HPDE6-E6E7 (cell line): ENCODE data around the gene KIF26B.
"Not testable (repeated sequence)": the region's sequence is repeated elsewhere in the genome, so short reads cannot be mapped to it uniquely, and the experiment has no call there.

Source experiments
- DNase-seq: peaks from one replicate; pipeline ENCODE4 v3.0.0; 2011; ENCODE audit warnings: missing footprints; ENCODE audit errors: extremely low spot score

KIF26B gene

DNA sequence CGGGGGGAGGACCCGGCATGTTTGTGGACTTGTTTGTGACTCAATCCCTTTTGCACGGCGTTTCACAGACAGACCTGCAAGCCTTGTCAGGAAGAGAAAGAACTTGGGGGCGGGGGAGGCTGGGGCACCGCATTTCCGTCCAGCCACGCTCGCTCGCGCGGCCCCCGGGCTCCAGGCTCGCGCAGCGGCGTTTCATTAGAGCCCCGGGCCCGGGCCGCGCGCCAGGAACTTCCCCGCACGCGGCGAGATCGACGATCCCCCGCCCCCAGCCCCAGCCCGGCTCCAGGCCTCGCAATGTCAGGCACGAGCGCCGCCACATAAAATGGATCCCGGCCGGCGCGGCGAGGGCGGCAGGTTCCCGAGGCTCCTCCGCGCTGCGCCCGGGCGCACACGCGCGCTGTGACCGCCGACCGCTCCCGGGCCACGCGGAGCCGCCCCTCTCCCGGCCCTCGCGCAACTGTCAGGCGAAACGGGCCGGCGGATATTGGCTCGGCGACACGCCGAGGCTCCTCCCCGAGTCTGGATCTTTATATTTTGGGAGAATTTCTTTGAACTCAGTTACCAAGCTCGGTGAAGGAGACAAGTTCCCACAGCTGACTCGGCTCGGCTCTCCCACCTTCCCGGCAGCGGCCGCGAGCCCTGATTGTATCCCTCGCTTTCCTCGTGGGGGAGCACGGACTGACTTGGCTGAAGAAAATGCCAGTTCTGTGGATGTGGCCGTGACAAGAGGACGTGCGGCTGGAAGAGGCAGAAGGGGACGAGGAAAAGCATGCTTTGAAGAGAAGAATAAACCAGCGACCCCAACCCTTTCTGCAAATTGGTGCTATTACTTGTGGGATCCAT, at the start of gene KIF26B:
Gene KIF26B (plus strand): TSS at position 557 of the 843 bp plus-strand sequence. CDS start 440 bp downstream, outside the sequence.
- DNase-seq: peak; percentile 56

DNA sequence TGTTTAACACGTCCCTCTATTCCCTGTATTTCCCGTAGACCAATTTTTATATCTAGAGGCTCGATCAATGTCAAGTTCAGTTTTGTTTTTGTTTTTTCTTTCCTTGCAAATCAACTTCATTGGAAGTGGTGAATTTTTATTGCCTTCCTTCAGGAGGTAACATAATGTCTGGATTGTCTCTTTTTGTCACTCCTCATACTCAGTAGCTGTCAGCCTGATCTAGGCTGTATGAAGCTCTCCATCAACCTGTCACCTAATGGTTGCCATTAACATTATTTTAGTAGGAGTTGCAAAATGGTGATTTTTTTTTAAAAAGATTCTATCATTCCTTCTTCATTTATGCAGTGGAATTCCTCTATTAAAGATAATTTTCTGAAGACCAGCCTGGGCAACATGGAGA, 49.7 kb upstream of the KIF26B start:
- no peak for DNase-seq

DNA sequence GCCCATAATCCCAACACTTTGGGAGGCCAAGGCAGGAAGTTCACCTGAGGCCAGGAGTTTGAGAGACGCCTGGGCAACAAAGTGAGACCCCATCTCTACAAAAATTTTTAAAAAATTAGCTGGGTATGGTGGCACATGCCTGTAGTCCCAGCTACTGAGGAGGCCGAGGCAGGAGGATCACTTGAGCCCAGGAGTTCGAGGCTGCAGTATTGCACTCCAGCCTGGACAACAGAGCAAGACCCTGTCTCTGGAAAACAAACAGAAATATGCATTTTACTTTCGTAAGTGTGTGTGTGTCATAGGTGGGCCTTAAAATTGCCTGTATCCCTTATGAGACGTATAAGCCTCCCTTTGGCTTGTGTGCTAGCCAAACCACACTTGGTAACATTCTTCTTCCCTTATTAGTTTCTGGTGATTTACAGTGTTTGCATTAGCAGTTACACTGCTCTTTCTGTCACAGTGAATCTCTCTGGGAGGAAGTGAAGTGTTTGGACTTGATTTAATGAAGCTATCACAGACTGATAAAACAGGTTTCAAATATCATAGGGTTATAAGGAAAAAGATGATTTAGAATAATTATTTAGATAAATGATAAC, 48.9 kb upstream of the KIF26B start:
- no peak for DNase-seq

DNA sequence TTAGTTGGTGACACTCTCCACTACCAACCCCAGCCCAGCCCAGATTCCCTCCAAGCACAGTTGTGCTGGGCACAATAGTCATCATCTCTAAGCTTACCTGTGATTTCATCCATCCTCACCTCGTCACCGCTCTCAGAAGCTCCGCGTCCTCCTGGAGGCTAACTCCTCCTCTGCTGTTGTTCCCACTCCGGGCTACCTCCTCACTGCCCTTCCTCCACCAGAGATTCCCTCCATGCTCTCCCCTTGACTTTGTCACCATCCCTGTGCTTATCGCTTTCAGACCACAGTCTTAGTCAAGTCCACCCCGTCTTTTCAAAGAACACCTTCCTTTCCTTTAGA, 47.0 kb upstream of the KIF26B start:
- DNase-seq: no peak

DNA sequence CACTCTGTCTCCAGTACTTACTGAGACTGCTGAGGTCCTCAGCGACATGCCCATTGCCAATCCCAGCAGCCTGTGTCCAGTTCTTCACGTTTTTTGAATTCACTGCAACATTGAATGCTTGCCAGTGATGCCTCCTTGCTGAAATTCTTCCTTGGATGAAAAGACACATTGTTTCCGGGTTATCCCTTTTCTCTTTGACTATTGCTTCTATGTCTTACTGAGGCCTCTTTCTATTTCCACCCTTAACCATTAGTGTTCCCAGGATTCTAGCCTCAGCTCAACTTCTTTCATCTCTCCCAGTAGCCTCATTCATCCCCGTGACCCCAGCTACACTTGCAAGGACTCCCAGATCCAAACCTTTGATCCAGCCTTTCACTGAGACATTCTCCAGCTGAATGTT, 46.5 kb upstream of the KIF26B start:
- no peak for DNase-seq

DNA sequence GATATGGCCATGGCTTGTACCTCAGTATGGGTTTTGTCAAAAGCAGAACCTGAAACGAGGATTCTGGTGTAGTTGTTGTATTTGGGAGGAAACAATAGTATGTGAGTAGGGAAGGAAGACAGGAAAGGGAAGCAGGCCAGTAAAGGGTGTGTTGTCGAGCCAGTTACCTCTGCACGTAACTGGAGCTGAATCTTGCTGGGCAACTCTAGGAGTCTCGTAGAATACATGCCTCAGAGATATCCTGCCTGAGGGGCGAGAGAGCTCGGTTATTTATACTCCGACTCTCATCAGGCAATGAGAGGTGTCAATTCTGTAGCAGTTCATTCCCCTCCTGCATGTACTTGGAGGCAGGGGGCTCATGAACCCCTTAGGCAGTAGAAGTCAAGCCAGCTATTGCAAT, 45.9 kb upstream of the KIF26B start:
- no peak for DNase-seq

DNA sequence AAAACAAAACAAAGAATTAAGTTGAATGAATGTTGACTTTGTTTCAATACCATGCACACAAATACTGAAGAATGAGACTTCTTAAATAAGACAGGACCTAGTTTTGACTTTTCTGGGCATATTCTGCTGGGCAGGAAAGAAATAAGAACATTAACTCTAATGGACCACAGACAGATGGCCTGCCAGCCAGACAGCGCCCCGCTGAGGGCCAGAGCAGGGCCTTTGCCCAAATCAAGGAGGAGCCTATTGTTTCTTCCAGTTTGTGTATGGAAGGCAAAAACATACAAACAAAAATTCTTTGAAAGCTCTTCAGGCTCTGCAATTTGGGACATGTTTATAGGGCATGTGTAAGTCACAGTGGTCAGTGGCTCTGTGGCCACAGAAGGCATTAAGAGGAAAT, 44.4 kb upstream of the KIF26B start:
- no peak for DNase-seq

DNA sequence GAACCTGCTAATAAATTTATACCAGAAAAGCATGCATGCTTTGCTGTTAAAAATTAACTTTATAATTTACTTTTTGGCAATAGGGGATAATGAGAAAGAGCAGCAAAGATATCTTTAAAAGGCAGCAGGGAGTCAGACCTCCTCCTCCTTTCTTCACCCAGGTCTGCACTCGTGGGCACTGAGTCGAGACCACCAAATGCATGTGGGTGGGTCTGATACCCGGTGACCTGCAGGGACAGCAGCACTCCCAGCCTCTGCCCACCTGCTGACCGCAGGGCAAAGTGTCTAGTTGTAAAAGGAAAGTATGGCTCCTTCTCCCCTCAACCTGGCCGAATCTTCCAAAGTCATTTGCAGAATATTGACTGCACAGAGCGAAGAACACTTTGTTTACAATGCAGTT, 43.7 kb upstream of the KIF26B start:
- DNase-seq: no peak

DNA sequence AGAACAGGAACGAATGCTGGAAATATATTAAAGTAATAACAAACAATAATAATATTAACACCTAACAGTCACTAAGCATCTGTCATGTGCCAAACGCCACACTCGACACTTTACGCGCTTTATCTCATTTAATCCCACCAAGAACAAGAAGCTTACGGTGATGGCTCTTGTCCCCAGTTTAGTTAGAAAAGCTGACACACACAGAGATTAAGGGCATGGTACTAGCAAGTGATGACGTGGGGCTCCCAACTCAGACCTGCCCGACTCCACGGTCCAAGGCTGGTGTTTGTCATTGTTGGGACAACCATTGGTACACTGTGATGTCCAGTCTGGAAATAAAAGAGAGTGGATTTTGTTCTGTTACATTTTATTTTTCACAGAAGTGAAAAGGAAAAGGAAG, 41.1 kb upstream of the KIF26B start:
- DNase-seq: no peak

DNA sequence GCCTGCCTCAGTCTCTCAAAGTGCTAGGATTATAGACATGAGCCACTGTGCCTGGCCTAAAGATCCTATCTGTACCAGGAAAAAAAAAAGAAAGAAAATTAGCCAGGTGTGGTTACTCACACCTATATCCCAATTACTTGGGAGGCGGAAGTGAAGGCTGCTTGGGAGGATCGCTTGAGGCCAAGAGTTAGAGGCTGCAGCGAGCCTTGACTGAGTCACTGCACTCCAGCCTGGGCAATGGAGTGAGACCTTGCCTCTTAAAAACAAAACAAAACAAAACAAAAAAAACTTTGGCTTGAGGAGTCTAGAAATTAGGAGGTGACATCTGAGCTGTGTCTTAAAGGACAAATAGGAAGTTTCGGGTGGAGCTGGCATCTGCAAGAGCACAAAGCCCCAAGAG, 38.7 kb upstream of the KIF26B start:
- DNase-seq: no peak

DNA sequence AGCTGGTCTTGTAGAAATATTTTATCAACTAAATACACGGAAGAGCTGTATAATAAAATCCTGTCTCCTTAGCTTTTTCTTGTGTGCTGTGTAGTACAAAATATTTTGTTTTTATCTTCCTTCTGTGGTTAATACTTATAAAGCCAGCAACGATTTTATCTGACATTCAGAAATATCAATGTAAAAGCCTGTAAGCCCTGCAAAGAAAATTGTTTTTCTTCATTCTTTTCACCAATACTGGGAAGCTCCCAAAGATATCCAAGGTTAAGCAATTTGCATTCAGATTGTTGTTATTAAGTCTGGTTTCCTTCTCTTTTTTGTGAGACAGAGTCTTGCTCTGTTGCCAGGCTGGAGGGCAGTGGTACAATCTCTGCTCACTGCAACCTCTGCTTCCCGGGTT, 38.0 kb upstream of the KIF26B start:
- DNase-seq: no peak

DNA sequence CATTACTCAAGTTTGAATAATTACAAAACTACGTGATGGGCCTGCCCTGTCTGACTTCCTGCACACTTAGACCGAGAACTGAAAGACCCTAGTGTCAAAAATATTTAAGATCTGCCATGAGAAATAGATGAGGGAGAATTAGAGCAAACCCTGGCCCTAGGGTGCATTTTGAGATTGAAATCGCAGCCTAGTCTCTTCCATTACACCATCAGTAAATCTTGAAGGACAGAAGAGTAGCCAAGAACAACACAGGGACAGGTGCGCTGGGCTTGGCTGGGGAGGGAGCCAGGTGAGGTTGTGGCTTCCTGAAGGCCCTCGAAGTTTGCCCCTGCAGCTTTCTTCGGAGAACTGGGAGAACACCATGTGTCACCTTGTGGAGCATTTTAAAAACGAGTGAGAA, 36.7 kb upstream of the KIF26B start:
- DNase-seq: no peak

DNA sequence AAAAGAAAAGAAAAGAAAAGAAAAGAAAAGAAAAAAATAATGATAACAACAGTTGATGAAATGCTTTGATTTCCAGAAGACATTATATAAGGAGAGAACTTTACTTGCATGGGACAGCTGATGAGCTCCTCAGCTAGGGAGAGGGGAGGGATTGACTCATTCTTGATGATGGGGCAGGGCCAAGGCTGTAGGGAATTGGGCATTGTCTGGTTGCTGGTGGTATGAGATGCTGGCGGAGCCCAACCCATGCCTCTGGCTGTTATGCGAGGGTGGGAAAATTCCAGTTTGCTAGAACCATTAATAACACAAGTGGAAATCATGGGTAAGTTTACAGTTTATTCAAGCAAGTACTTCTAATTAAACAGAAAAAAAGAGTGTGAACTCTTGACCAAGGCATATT, 36.0 kb upstream of the KIF26B start:
- no peak for DNase-seq

DNA sequence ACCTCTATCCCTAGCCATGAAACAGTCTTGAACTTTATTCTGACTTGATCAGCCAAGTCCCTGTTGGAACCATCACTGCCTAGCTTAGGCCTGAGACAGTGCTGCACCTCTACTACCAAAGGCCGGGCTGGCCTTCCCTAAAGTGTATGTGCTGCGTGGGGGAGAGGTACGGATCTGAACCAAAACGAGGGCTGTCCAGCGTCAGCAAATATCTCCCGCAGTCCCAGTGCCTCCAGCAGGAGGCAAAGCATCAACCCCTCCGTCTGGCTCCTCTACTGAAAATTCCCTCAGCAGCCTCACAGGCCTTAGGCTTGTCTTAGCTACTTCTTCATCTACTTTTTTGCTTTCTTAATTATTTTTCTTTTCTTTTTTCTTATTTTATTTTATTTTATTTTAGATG, 33.3 kb upstream of the KIF26B start:
- no peak for DNase-seq

DNA sequence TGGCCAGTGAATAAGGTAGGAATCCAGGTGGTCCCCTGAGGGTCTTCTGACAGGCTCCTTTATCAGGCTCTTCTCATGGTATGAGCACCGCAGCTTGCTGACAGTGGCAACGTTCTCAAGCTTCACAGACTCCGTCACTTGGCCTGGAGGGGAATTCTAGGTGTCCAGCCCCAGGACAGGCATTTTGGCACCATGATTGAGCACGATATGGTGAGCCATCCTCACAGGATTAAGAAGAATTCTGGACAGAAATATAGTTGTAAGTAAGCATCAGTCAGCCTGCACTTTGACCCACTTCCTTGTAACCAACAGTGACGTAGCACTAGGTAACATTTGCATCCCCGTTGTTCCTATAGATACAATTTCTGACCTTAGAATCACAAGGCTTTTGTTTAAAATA, 30.5 kb upstream of the KIF26B start:
- no peak for DNase-seq

DNA sequence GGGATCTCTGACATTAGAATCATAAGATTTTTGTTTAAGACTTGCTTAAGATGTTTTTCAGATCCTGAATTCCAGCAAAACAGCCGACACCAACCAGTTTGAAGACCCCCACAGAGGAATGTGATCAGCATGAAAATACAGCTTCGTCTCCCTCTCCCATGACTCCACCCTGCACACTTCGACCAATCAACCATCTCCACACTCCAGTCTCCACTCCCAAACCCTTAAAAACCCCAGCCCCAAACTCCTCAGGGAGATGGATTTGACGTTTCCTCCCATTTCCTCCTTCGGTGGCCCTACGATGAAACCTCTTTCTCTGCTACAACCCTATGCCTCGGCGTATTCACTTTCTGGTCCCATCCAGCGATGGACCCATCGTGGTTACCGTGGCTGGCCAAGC, 30.1 kb upstream of the KIF26B start:
- no peak for DNase-seq

DNA sequence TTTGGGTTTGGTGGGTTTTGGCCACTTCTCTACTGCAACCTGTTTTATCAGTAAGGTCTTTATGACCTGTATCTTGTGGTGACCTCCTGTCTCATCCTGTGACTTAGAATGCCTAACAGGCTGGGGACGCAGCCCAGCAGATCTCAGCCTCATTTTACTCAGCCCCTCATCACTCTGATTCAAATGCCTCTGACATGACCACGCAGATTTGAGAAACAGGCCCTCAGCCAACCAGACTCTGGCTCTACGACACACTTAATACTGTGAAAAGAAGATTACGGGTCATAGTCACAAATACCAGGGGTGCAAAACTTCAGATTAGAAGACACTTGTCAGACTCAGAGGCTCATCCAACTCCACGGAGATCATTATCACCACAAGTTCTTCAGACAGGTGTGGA, 28.3 kb upstream of the KIF26B start:
- no peak for DNase-seq

DNA sequence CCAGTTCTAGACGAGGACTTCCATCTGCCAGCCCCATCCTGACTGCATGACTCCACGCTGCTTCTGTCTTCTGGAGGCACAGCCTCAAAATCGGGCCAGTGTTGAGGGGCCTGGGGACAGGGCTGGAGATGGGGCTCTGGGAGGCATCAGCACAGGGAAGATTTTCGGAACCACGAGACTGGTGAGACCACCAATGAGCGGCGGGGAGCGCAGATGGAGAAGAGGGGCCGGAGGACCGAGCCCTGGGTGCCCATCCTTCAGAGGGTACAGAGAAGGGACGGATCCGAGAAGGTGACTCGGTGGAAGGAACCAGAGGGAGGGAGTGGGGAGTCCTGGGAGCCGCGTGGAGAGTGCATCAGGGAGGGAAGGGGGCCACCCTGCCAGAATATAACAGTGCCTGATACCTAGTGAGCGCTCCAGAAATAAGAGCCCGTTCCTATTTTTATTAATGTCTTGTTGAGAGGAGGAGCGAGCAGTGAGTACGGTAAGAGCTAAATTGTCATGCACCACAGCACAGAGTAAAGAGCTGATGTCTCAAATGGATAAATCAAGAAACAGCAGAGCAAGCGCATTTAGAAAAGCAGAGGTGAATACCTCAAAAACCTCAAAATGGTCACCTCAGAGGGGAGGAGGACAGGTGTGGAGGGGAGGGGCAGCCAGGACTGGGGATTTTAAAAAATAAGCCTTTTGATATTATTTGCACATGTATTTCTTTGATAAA, 26.2 kb upstream of the KIF26B start:
- DNase-seq: no peak

DNA sequence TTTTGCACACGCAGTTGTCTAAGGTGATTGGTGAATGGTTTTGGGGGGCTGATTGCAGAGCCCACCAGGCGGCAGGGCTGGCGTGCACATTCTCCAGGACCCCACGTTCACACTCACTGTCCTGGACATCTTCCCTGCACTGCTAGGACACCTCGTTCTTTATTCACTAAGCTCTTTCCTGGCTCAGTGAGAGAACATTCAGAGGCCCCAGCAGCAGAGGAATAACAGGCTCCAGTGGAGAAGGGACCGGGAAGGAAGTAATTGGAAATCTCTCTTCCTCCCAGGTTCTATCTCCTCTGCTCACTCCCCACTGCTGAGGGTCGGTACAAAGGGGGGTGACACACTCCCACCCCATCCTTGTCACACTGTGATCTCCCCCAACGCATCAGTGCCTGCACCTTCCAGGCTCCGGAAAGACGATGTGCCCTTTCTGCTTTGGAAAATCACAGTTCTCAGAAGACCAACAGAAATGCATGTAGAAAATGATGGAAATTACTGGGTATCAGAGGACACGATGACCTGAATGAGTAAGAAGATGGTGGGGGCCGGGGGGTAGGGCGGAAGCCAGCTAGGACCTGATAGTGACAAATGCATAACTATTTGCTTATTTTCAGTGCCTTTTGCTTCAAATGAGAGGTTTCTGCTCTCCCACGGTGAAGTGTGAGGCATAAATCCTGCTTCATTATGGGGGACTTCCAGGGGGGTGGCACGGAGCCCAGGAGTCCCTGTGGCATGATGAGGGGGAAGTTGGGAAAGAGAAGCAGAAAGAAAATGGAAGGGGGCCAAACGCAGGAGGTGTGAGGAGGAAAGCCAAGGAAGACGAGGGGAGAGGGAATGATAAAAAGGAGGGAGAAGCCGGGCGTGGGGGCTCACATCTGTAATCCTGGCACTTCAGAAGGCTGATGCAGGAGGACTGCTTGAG, 25.2 kb upstream of the KIF26B start:
- no peak for DNase-seq

DNA sequence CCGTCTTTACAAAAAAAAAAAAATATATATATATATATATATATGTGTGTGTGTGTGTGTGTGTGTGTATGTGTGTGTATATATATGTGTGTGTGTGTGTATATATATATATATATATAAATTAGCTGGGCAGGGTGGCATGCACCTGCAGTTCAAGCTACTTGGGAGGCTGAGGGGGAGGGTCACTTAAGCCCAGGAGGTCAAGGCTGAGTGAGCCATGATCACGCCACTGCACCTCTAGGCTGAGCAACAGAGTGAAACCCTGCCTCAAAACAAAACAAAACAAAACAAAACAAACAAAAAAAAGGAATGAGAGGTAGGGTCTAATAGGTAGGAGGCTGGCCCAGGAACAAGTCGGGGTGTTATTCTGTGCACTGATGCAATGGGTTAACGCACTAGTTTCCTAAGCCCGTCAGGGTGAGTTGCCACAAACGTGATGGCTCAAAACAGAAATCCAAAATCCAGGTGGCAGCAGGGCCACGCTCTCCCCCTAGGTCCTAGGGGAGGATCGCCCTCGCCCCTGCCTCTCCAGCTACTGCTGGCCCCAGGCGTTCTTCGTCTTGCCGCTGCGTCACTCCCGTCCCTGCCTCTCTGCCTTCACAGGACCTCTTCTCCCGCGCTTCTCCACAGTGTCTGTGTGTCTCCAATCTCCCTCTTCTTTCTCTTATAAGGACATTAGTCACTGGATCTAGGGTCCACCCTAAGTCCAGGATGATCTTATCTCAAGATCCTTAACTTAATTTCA, 24.3 kb upstream of the KIF26B start:
- not testable (repeated sequence) for DNase-seq

DNA sequence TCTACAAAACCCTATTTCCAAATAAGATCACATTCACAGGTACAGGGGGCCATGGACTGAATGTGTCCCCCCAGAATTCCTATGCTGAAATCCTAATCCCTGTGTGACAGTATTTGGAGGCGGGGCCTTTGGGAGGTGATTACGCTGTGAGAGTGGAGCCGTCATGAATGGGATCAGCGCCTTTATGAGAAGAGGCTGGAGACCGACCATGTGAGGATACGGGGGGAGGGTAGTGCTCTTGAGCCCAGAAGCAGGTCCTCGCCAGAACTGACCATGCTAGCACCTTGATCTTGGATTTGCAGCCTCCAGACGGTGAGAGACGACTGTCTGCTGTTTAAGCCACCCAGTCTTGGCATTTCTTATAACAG, 23.8 kb upstream of the KIF26B start:
- no peak for DNase-seq
